ENCODE measurements around the gene TCEA3.

The TCEA3 gene

GRCh38 chr1:23367791-23368561 lies 56.6 kb downstream of the TCEA3 start:
- TF ChIP-seq REST (IDR thresholded peaks at IDR 0.05; ENCODE audit: insufficient read depth in 1 of 2, low read depth in 2 of 2, low read length in 2 of 2) (no peak), FOXP2 (optimal IDR thresholded peaks at IDR 0.05; ENCODE audit: borderline replicate concordance, extremely low read depth, extremely low read length, insufficient read depth) (peak; percentile 54)

- TF ChIP-seq POLR2AphosphoS5 (IDR thresholded peaks at IDR 0.05; ENCODE audit: low read depth, low read length) (no peak), SIN3A (IDR thresholded peaks at IDR 0.05; ENCODE audit: borderline replicate concordance, insufficient read depth, low read length) (no peak), FOXP2 (optimal IDR thresholded peaks at IDR 0.05; ENCODE audit: borderline replicate concordance, extremely low read depth, extremely low read length, insufficient read depth) (no peak), REST (IDR thresholded peaks at IDR 0.05; ENCODE audit: insufficient read depth in 1 of 2, low read depth in 2 of 2, low read length in 2 of 2) (no peak), TAF1 (IDR thresholded peaks at IDR 0.05; ENCODE audit: borderline replicate concordance, insufficient read depth, low read length) (no peak)
Observed at GRCh38 chr1:23367451-23367790, 57.1 kb downstream of the TCEA3 start.

- no peak for TF ChIP-seq SIN3A (IDR thresholded peaks at IDR 0.05; ENCODE audit: borderline replicate concordance, insufficient read depth, low read length)
- no peak for TF ChIP-seq FOXP2 (optimal IDR thresholded peaks at IDR 0.05; ENCODE audit: borderline replicate concordance, extremely low read depth, extremely low read length, insufficient read depth)
- no peak for TF ChIP-seq POLR2AphosphoS5 (IDR thresholded peaks at IDR 0.05; ENCODE audit: low read depth, low read length)
- TF ChIP-seq REST (IDR thresholded peaks at IDR 0.05; ENCODE audit: insufficient read depth in 1 of 2, low read depth in 2 of 2, low read length in 2 of 2), result no peak
- TF ChIP-seq TAF1 (IDR thresholded peaks at IDR 0.05; ENCODE audit: borderline replicate concordance, insufficient read depth, low read length), result no peak
Observed at GRCh38 chr1:23366598-23366997, 58.0 kb downstream of the TCEA3 start.

DNA sequence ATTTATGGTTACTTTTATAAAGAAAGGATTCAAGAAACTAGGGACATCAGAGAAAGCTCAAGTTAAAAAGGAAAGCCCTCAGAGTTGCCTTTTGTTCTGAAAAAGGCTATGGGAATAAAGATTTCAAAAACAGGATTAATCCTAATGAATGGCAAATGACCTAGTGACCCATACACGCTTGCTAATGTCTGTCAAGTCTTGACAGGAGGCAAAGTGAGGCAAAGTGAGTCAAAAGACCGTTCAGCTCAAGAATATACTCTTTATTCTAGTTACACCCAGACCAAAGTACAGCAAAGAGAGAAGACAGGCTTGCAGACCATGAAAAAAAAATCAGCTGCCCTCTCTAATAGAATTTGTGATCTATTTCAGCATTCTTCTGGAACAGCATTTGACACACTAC lies 58.4 kb downstream of the TCEA3 start:
- TF ChIP-seq FOXP2 (optimal IDR thresholded peaks at IDR 0.05; ENCODE audit: borderline replicate concordance, extremely low read depth, extremely low read length, insufficient read depth) (no peak), SIN3A (IDR thresholded peaks at IDR 0.05; ENCODE audit: borderline replicate concordance, insufficient read depth, low read length) (no peak), TAF1 (IDR thresholded peaks at IDR 0.05; ENCODE audit: borderline replicate concordance, insufficient read depth, low read length) (no peak), POLR2AphosphoS5 (IDR thresholded peaks at IDR 0.05; ENCODE audit: low read depth, low read length) (no peak), REST (IDR thresholded peaks at IDR 0.05; ENCODE audit: insufficient read depth in 1 of 2, low read depth in 2 of 2, low read length in 2 of 2) (no peak)

All from PFSK-1 (cell line).